WTC11 (cell line): ENCODE data around the gene FBLN2.

Experiments
- FOXK1 ChIP-seq: sonication (generic); formaldehyde crosslinking; IDR thresholded peaks from 2 replicates; pipeline ENCODE4 v1.8.0; 2022; ENCODE audit warnings: mild to moderate bottlenecking, moderate library complexity, missing genetic modification reagents
- KAT7 ChIP-seq: sonication (generic); formaldehyde crosslinking; IDR thresholded peaks from 2 replicates; pipeline ENCODE4 v1.8.1; 2023; ENCODE audit warnings: missing genetic modification reagents, mild to moderate bottlenecking, borderline replicate concordance
- NR3C1 ChIP-seq: sonication (generic); formaldehyde crosslinking; conservative IDR thresholded peaks from 2 replicates; pipeline ENCODE4 v1.8.1; 2023; ENCODE audit warnings: low read depth, mild to moderate bottlenecking, missing genetic modification reagents
- STAT6 ChIP-seq: sonication (generic); formaldehyde crosslinking; conservative IDR thresholded peaks from 2 replicates; pipeline ENCODE4 v1.8.1; 2023; ENCODE audit warnings: mild to moderate bottlenecking, low read depth, missing genetic modification reagents, moderate library complexity
- ZBTB21 ChIP-seq: sonication (generic); formaldehyde crosslinking; IDR thresholded peaks from 2 replicates; pipeline ENCODE4 v1.8.1; 2023; ENCODE audit warnings: mild to moderate bottlenecking, missing genetic modification reagents, borderline replicate concordance
- ZNF121 ChIP-seq: sonication (generic); formaldehyde crosslinking; IDR thresholded peaks from 2 replicates; pipeline ENCODE4 v1.8.0; 2023; ENCODE audit warnings: missing genetic modification reagents
- ZNF423 ChIP-seq: fragments of 250-450 bp; sonication (Bioruptor Pico); IDR thresholded peaks from 2 replicates; pipeline ENCODE4 v2.1.2; 2022; ENCODE audit warnings: mild to moderate bottlenecking, moderate library complexity
- TF ChIP-seq, protein P1 (sequence below): fragments of 200-600 bp; IDR thresholded peaks from 2 replicates; pipeline ENCODE4 v1.8.0; 2022; ENCODE audit warnings: antibody characterized with exemption
- TF ChIP-seq, protein P2 (sequence below): sonication (generic); formaldehyde crosslinking; IDR thresholded peaks from 2 replicates; pipeline ENCODE4 v1.8.1; 2022; ENCODE audit warnings: low read depth, mild to moderate bottlenecking, moderate library complexity, missing genetic modification reagents, borderline replicate concordance

DNA sequence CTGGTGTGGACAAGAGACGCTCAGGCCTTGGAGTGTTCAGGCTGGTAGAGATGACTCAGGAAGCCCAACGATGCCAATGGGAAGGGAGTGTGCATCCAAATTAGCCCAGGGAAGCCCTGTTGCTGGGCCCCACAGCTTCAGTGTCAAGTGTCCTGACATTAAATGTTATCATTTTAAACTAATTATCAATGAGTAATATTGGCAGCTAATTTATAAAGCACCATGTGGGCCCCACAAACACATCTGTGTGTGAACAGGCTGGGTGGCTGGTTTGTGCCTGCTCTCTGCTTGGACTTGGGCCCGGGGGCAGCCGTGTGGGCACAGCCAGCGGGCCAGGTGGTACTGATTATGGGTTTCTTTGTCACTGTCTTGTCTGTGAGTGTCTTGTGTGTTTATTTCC, 15.0 kb downstream of the FBLN2 start:
- no peak for TF ChIP-seq ZBTB21 (CRISPR knock-in tag)
- TF ChIP-seq, protein P1, sequence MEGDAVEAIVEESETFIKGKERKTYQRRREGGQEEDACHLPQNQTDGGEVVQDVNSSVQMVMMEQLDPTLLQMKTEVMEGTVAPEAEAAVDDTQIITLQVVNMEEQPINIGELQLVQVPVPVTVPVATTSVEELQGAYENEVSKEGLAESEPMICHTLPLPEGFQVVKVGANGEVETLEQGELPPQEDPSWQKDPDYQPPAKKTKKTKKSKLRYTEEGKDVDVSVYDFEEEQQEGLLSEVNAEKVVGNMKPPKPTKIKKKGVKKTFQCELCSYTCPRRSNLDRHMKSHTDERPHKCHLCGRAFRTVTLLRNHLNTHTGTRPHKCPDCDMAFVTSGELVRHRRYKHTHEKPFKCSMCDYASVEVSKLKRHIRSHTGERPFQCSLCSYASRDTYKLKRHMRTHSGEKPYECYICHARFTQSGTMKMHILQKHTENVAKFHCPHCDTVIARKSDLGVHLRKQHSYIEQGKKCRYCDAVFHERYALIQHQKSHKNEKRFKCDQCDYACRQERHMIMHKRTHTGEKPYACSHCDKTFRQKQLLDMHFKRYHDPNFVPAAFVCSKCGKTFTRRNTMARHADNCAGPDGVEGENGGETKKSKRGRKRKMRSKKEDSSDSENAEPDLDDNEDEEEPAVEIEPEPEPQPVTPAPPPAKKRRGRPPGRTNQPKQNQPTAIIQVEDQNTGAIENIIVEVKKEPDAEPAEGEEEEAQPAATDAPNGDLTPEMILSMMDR = no peak
- no peak for TF ChIP-seq STAT6 (CRISPR knock-in tag)
- no peak for TF ChIP-seq ZNF423 (CRISPR knock-in tag)
- TF ChIP-seq FOXK1 (CRISPR knock-in tag) = no peak
- no peak for TF ChIP-seq NR3C1 (CRISPR knock-in tag)
- TF ChIP-seq, protein P2, sequence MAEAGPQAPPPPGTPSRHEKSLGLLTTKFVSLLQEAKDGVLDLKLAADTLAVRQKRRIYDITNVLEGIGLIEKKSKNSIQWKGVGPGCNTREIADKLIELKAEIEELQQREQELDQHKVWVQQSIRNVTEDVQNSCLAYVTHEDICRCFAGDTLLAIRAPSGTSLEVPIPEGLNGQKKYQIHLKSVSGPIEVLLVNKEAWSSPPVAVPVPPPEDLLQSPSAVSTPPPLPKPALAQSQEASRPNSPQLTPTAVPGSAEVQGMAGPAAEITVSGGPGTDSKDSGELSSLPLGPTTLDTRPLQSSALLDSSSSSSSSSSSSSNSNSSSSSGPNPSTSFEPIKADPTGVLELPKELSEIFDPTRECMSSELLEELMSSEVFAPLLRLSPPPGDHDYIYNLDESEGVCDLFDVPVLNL (CRISPR knock-in tag) = no peak
- no peak for TF ChIP-seq KAT7 (CRISPR knock-in tag)
- TF ChIP-seq ZNF121 (CRISPR knock-in tag) = no peak
